K562 (cell line): ENCODE data around the gene PRSS37.

Source experiments
- CTCF ChIP-seq, 3 experiments: IDR thresholded peaks in 2 of 3; conservative IDR thresholded peaks in 1 of 3; 2 replicates each; pipeline ENCODE4 v1.5.1; 2011 to 2012; ENCODE audit warnings: low read length in 3 of 3, mild to moderate bottlenecking in 3 of 3, control low read depth in 2 of 3, improper control_type of control experiment in 1 of 3, inconsistent platforms in 1 of 3, low read depth in 1 of 3, mixed read lengths in 1 of 3, moderate library complexity in 1 of 3; ENCODE audit not compliant: insufficient read depth in 2 of 3
- MAFK ChIP-seq: IDR thresholded peaks from 2 replicates; pipeline ENCODE4 v1.6.1; 2011; ENCODE audit warnings: low read length, improper control_type of control experiment
- MLLT1 ChIP-seq, 2 experiments: fragments of 450-650 bp; IDR thresholded peaks; 2 replicates each; pipeline ENCODE4 v1.6.1; 2016
- NBN ChIP-seq: fragments of 450-650 bp; IDR thresholded peaks from 2 replicates; pipeline ENCODE4 v1.6.1; 2016; ENCODE audit warnings: low read depth, mild to moderate bottlenecking
- NFIX ChIP-seq: fragments of 250-450 bp; sonication (Bioruptor Pico); IDR thresholded peaks from 2 replicates; pipeline ENCODE4 v1.4.0; 2020; ENCODE audit warnings: low read depth, mild to moderate bottlenecking, moderate library complexity
- POLR2A ChIP-seq: fragments of 450-650 bp; conservative IDR thresholded peaks from 2 replicates; pipeline ENCODE4 v1.6.1; 2016
- RAD21 ChIP-seq, 2 experiments: fragments of 250-450 bp in 1 of 2; fragments of 450-650 bp in 1 of 2; sonication (Bioruptor Pico) in 1 of 2; formaldehyde crosslinking in 1 of 2; IDR thresholded peaks in 1 of 2; conservative IDR thresholded peaks in 1 of 2; 2 replicates each; pipeline versions ENCODE4 v1.4.0 to v1.8.0; 2020 to 2022; ENCODE audit warnings: mild to moderate bottlenecking in 2 of 2, moderate library complexity in 1 of 2
- RFX5 ChIP-seq: IDR thresholded peaks from 2 replicates; pipeline ENCODE4 v1.6.1; 2011; ENCODE audit warnings: low read depth, mild to moderate bottlenecking, improper control_type of control experiment, low read length
- TCF7L2 ChIP-seq: fragments of 150-350 bp; IDR thresholded peaks from 2 replicates; pipeline ENCODE4 v1.6.1; 2016; ENCODE audit warnings: low read depth, mild to moderate bottlenecking, low read length, moderate library complexity
- ZBTB2 ChIP-seq: fragments of 450-650 bp; IDR thresholded peaks from 2 replicates; pipeline ENCODE4 v1.6.1; 2016; ENCODE audit warnings: antibody characterized with exemption
- ZBTB7A ChIP-seq: IDR thresholded peaks from 2 replicates; pipeline ENCODE4 v1.6.1; 2011; ENCODE audit warnings: low read depth, mild to moderate bottlenecking, low read length, moderate library complexity, borderline replicate concordance; ENCODE audit not compliant: control insufficient read depth
- ZNF280B ChIP-seq: fragments of 250-450 bp; sonication (Bioruptor Pico); IDR thresholded peaks from 2 replicates; pipeline ENCODE4 v1.5.1; 2021; ENCODE audit warnings: mild to moderate bottlenecking

GRCh38 chr7:141876371-141876770 lies 35.1 kb upstream of the PRSS37 start:
- TF ChIP-seq CTCF (IDR thresholded peaks at IDR 0.05 in 2 of 3, conservative IDR thresholded peaks at IDR 0.05 in 1 of 3; ENCODE audit: insufficient read depth in 2 of 3, low read depth in 1 of 3, low read length in 3 of 3) (no peak), RFX5 (no peak), POLR2A (no peak), MAFK (no peak), NFIX (CRISPR knock-in tag) (no peak), NBN (no peak), TCF7L2 (no peak), ZBTB7A (no peak), ZBTB2 (no peak), RAD21 (CRISPR knock-in tag; conservative IDR thresholded peaks at IDR 0.05 in 1 of 2, IDR thresholded peaks at IDR 0.05 in 1 of 2) (no peak), MLLT1 (IDR thresholded peaks at IDR 0.05) (no peak), ZNF280B (CRISPR knock-in tag) (no peak)
